ENCODE measurements around the gene STEAP1B.
"Not testable (repeated sequence)": the region's sequence is repeated elsewhere in the genome, so short reads cannot be mapped to it uniquely, and the experiment has no call there.

STEAP1B gene

GRCh38 chr7:22499888-22500689, at the start of gene STEAP1B:
TSS of gene STEAP1B (minus strand) at chr7:22500188. CDS start at chr7:22494855, 5,333 bp downstream.
- peak; percentile 73 to 95 for DNase-seq

GRCh38 chr7:22549051-22549450, 49.1 kb upstream of the STEAP1B start:
- DNase-seq = no peak

- DNase-seq = no peak
Measured at GRCh38 chr7:22548313-22548712, 48.3 kb upstream of the STEAP1B start.

- DNase-seq = no peak
Measured at GRCh38 chr7:22546769-22547168, 46.8 kb upstream of the STEAP1B start.

GRCh38 chr7:22545529-22545928, 45.5 kb upstream of the STEAP1B start:
- DNase-seq = no peak

- no peak for DNase-seq
Measured at GRCh38 chr7:22544245-22544644, 44.3 kb upstream of the STEAP1B start.

- no peak for DNase-seq
Measured at GRCh38 chr7:22543169-22543568, 43.2 kb upstream of the STEAP1B start.

GRCh38 chr7:22542669-22543068, 42.7 kb upstream of the STEAP1B start:
- DNase-seq = no peak

GRCh38 chr7:22542254-22542653, 42.3 kb upstream of the STEAP1B start:
- DNase-seq = no peak

GRCh38 chr7:22541789-22542188, 41.8 kb upstream of the STEAP1B start:
- DNase-seq = no peak

- not testable (repeated sequence) for DNase-seq
Measured at GRCh38 chr7:22528537-22528936, 28.5 kb upstream of the STEAP1B start.

GRCh38 chr7:22524353-22524947, 24.5 kb upstream of the STEAP1B start:
- DNase-seq = not testable (repeated sequence)

- DNase-seq = peak in 1 of 2 experiments; percentile 20
Measured at GRCh38 chr7:22523478-22524352, 23.7 kb upstream of the STEAP1B start.

GRCh38 chr7:22519560-22519959, 19.6 kb upstream of the STEAP1B start:
- DNase-seq = not testable (repeated sequence)

GRCh38 chr7:22516950-22517349, 17.0 kb upstream of the STEAP1B start:
- not testable (repeated sequence) for DNase-seq

- not testable (repeated sequence) for DNase-seq
Measured at GRCh38 chr7:22514963-22515362, 15.0 kb upstream of the STEAP1B start.

- not testable (repeated sequence) for DNase-seq
Measured at GRCh38 chr7:22507320-22507719, 7.3 kb upstream of the STEAP1B start.

GRCh38 chr7:22506316-22507020, 6.5 kb upstream of the STEAP1B start:
- not testable (repeated sequence) for DNase-seq

- DNase-seq = not testable (repeated sequence)
Measured at GRCh38 chr7:22504519-22504918, 4.5 kb upstream of the STEAP1B start.

- not testable (repeated sequence) for DNase-seq
Measured at GRCh38 chr7:22502104-22502503, 2.1 kb upstream of the STEAP1B start.

GRCh38 chr7:22501336-22501735, 1.3 kb upstream of the STEAP1B start:
- DNase-seq = peak; percentile 40 to 60

- peak; percentile 1 to 52 for DNase-seq
Measured at GRCh38 chr7:22499044-22499443, 944 bp downstream of the STEAP1B start.

GRCh38 chr7:22496912-22497311, 3.1 kb downstream of the STEAP1B start:
- not testable (repeated sequence) for DNase-seq
